HCT116 (cell line): ENCODE measurements around the gene CCDC158. TPM values are rescaled to one million over a fixed set of nuclear protein-coding genes. Genes with fewer than 3 reads are reported as not detected.

Experiments
- ATAC-seq: fragments of 200-7000 bp; cut with Tn5 transposase; 2 replicates; pipeline ENCODE4 v1.9.1; 2020; ENCODE audit warnings: mild to moderate bottlenecking, moderate library complexity
- BruUV-seq: library from RNA; stranded (reverse); fragments of 400-500 nt; replicated peaks from 2 replicates; lab custom pipeline; 2021; lab: Mats Ljungman, UMichigan
- CTCF ChIA-PET: fragments of 300-600 bp; sonication (Branson Sonifier 250); formaldehyde crosslinking; loops from one replicate; lab custom pipeline; 2021; ENCODE audit warnings: antibody characterized with exemption; lab: Charles Lee
- POLR2A ChIA-PET: fragments of 300-600, 350-600 bp; sonication (Branson Sonifier 250); formaldehyde crosslinking; loops from one replicate; lab custom pipeline; 2021; ENCODE audit warnings: antibody characterized with exemption; lab: Charles Lee
- RAD21 ChIA-PET, 2 experiments: fragments of 300-600 bp; sonication (Branson Sonifier 250); formaldehyde crosslinking; loops; one replicate each; lab custom pipeline; 2023; ENCODE audit warnings: low total read pairs in 2 of 2; ENCODE audit not compliant: uncharacterized antibody in 2 of 2, unreplicated experiment in 2 of 2, low non-redundant PET in 1 of 2; lab: Charles Lee
- DNase-seq: peaks from one replicate; pipeline ENCODE4 v3.0.0-alpha.2; 2010; ENCODE audit warnings: low read depth, low spot score
- H2AFZ ChIP-seq: fragments of 200-600 bp; shearing (Covaris generic), sonication (generic); 2 replicates; pipeline ENCODE4 v1.6.1; 2017; ENCODE audit warnings: low read depth, mixed run types, mixed read lengths, antibody characterized with exemption, low read length; ENCODE audit not compliant: poor library complexity, severe bottlenecking
- H3K27ac ChIP-seq: 2 replicates; pipeline ENCODE4 v1.5.1; 2012; ENCODE audit warnings: low read depth, low read length
- H3K27me3 ChIP-seq: fragments of 200-600 bp; sonication (generic); 2 replicates; pipeline ENCODE4 v1.6.1; 2016; ENCODE audit warnings: mixed run types, low read length, mixed read lengths; ENCODE audit not compliant: insufficient read depth
- H3K36me3 ChIP-seq, 2 experiments: fragments of 200-500 bp in 1 of 2; fragments of 200-600 bp in 1 of 2; sonication (Bioruptor generic) in 1 of 2; sonication (generic) in 1 of 2; 2 replicates each; pipeline versions ENCODE4 v1.5.1 to v1.6.1; 2014 to 2016; ENCODE audit warnings: low read length in 2 of 2, inconsistent platforms in 1 of 2, mixed read lengths in 1 of 2, mixed run types in 1 of 2; ENCODE audit not compliant: insufficient read depth in 2 of 2, control insufficient read depth in 1 of 2
- H3K4me1 ChIP-seq, 2 experiments: fragments of 200-600 bp in 1 of 2; sonication (generic) in 1 of 2; 2 replicates each; pipeline versions ENCODE4 v1.5.1 to v1.6.1; 2012 to 2017; ENCODE audit warnings: low read length in 2 of 2, inconsistent platforms in 1 of 2, mild to moderate bottlenecking in 1 of 2, mixed read lengths in 1 of 2, mixed run types in 1 of 2, moderate library complexity in 1 of 2; ENCODE audit not compliant: insufficient read depth in 2 of 2, control insufficient read depth in 1 of 2
- H3K4me2 ChIP-seq: fragments of 200-600 bp; sonication (generic); 2 replicates; pipeline ENCODE4 v1.6.1; 2017; ENCODE audit warnings: mixed run types, low read length, mixed read lengths
- H3K4me3 ChIP-seq, 2 experiments: fragments of 200-600 bp in 1 of 2; sonication (generic) in 1 of 2; replicated peaks in 1 of 2; 2 replicates each; pipeline ENCODE4 v1.5.1; 2011 to 2016; ENCODE audit warnings: low read length in 2 of 2, control low read depth in 1 of 2, low read depth in 1 of 2, mild to moderate bottlenecking in 1 of 2, mixed read lengths in 1 of 2, mixed run types in 1 of 2
- H3K79me2 ChIP-seq: fragments of 200-600 bp; sonication (generic); 2 replicates; pipeline ENCODE4 v1.6.1; 2017; ENCODE audit warnings: mild to moderate bottlenecking, mixed run types, low read length, moderate library complexity, mixed read lengths; ENCODE audit not compliant: insufficient read depth
- H3K9ac ChIP-seq: fragments of 200-600 bp; sonication (generic); 2 replicates; pipeline ENCODE4 v1.6.1; 2016; ENCODE audit warnings: low read length, mixed read lengths
- H3K9me2 ChIP-seq: fragments of 200-600 bp; sonication (generic), shearing (Covaris generic); 2 replicates; pipeline ENCODE4 v1.6.1; 2017; ENCODE audit warnings: mixed run types, mild to moderate bottlenecking, moderate library complexity; ENCODE audit not compliant: insufficient read depth
- H3K9me3 ChIP-seq, 2 experiments: fragments of 200-500 bp in 1 of 2; fragments of 200-600 bp in 1 of 2; sonication (Bioruptor generic) in 1 of 2; sonication (generic) in 1 of 2; 2 replicates each; pipeline ENCODE4 v1.6.1; 2014 to 2017; ENCODE audit warnings: low read length in 2 of 2, mixed read lengths in 2 of 2, inconsistent platforms in 1 of 2, low read depth in 1 of 2, mild to moderate bottlenecking in 1 of 2, mixed run types in 1 of 2, moderate library complexity in 1 of 2; ENCODE audit not compliant: control insufficient read depth in 1 of 2, insufficient read depth in 1 of 2
- H4K20me1 ChIP-seq: fragments of 200-600 bp; sonication (generic), shearing (Covaris generic); 2 replicates; pipeline ENCODE4 v1.6.1; 2017; ENCODE audit warnings: mixed run types, mild to moderate bottlenecking, moderate library complexity; ENCODE audit not compliant: insufficient read depth
- ATF3 ChIP-seq: IDR thresholded peaks from 2 replicates; pipeline ENCODE4 v1.6.1; 2012
- CEBPB ChIP-seq: IDR thresholded peaks from 2 replicates; pipeline ENCODE4 v1.6.1; 2012; ENCODE audit warnings: low read depth
- ELF1 ChIP-seq: IDR thresholded peaks from 2 replicates; pipeline ENCODE4 v1.6.1; 2012; ENCODE audit warnings: low read depth, borderline replicate concordance
- EZH2 ChIP-seq: fragments of 200-600 bp; sonication (generic); IDR thresholded peaks from 2 replicates; pipeline ENCODE4 v1.6.1; 2017; ENCODE audit warnings: antibody characterized with exemption, mixed run types
- MAX ChIP-seq: IDR thresholded peaks from 2 replicates; pipeline ENCODE4 v1.6.1; 2012
- RAD21 ChIP-seq: IDR thresholded peaks from 2 replicates; pipeline ENCODE4 v1.6.1; 2012; ENCODE audit warnings: low read depth, mild to moderate bottlenecking
- REST ChIP-seq: IDR thresholded peaks from 2 replicates; pipeline ENCODE4 v1.6.1; 2012; ENCODE audit warnings: low read depth
- SIN3A ChIP-seq: IDR thresholded peaks from 2 replicates; pipeline ENCODE4 v1.6.1; 2012; ENCODE audit warnings: low read depth
- intact Hi-C: fragments of 100-400 bp; cut with micrococcal nuclease; formaldehyde crosslinking; loops from 2 replicates; pipeline ENCODE4 v1.10.0; 2022
- total RNA-seq: library from RNA; stranded (reverse); gene quantifications from one replicate; pipeline ENCODE4 v1.2.1, GENCODE V29; 2021; ENCODE audit not compliant: unreplicated experiment

CCDC158 gene
- total RNA-seq, 1 experiment from 2014 or later, result not detected

- Histone ChIP-seq H3K4me1 (no peaks in the 10 kb centered on the region), H3K27ac (no peak overlapping the region), H2AFZ (no peak overlapping the region), H3K4me2 (no peak overlapping the region), H3K9me2 (no peaks in the 10 kb centered on the region), H3K9ac (no peak overlapping the region), H3K27me3 (no peaks in the 10 kb centered on the region), H3K79me2 (no peaks in the 10 kb centered on the region), H3K4me3 (no peak overlapping the region), H3K36me3 (no peaks in the 10 kb centered on the region), H4K20me1 (no peaks in the 10 kb centered on the region), H3K9me3 (no peaks in the 10 kb centered on the region)
- no peak for ATAC-seq
- TF ChIP-seq RAD21 (no peak), MAX (no peak), ATF3 (no peak), ELF1 (no peak), REST (no peak)
- CTCF ChIA-PET, result no interaction called here
- RAD21 ChIA-PET, result no interaction called here
- no TSS peak for BruUV-seq
- intact Hi-C loops, result no loop called here
- POLR2A ChIA-PET, result no interaction called here
- DNase-seq, result no peak
Measured at GRCh38 chr4:76385974-76386373, 35.0 kb downstream of the CCDC158 start.

- RAD21 ChIA-PET, result no interaction called here
- BruUV-seq, result no TSS peak
- TF ChIP-seq CEBPB (no peak), EZH2 (no peak), SIN3A (no peak)
- Histone ChIP-seq H3K9me2 (no peaks in the 10 kb centered on the region), H3K9ac (no peak overlapping the region), H3K9me3 (no peaks in the 10 kb centered on the region), H3K36me3 (no peaks in the 10 kb centered on the region), H3K4me3 (no peak overlapping the region), H2AFZ (no peak overlapping the region), H3K4me2 (no peak overlapping the region), H3K4me1 (no peaks in the 10 kb centered on the region), H3K27ac (no peak overlapping the region), H3K27me3 (no peaks in the 10 kb centered on the region), H3K79me2 (no peaks in the 10 kb centered on the region), H4K20me1 (no peaks in the 10 kb centered on the region)
- POLR2A ChIA-PET, result no interaction called here
- CTCF ChIA-PET, result no interaction called here
- ATAC-seq (no peak), DNase-seq (no peak)
- intact Hi-C loops, result no loop called here
Measured at GRCh38 chr4:76384052-76384451, 36.9 kb downstream of the CCDC158 start.
